Muscle layer of colon (tissue), 2 donors: ENCODE measurements around the gene FCRLB.
"Not testable (repeated sequence)": the region's sequence is repeated elsewhere in the genome, so short reads cannot be mapped to it uniquely, and the experiment has no call there.

ENCODE experiments used
- H3K27ac ChIP-seq: one replicate; pipeline ENCODE4 v1.7.0; 2013; ENCODE audit warnings: low read depth, mild to moderate bottlenecking, low read length, moderate library complexity
- H3K27me3 ChIP-seq, 2 donors: one replicate each; pipeline ENCODE4 v1.7.0; 2013; ENCODE audit warnings: low read length in 2 of 2, mild to moderate bottlenecking in 2 of 2; ENCODE audit not compliant: insufficient read depth in 2 of 2, control insufficient read depth in 1 of 2
- H3K36me3 ChIP-seq: one replicate; pipeline ENCODE4 v1.7.0; 2013; ENCODE audit warnings: mild to moderate bottlenecking, low read length; ENCODE audit not compliant: insufficient read depth
- H3K4me1 ChIP-seq: one replicate; pipeline ENCODE4 v1.7.0; 2013; ENCODE audit warnings: mild to moderate bottlenecking, low read length; ENCODE audit not compliant: insufficient read depth
- H3K4me3 ChIP-seq, 2 donors: one replicate each; pipeline ENCODE4 v1.7.0; 2013; ENCODE audit warnings: low read length in 2 of 2, low read depth in 1 of 2, mild to moderate bottlenecking in 1 of 2, moderate library complexity in 1 of 2
- H3K9ac ChIP-seq: one replicate; pipeline ENCODE4 v1.7.0; 2013; ENCODE audit warnings: low read length
- H3K9me3 ChIP-seq: one replicate; pipeline ENCODE4 v1.7.0; 2013; ENCODE audit warnings: mild to moderate bottlenecking, low read length
- donor health status: abdominal sarcoma.
- donor health status: Adenocarcinoma of cecum.

FCRLB gene

DNA sequence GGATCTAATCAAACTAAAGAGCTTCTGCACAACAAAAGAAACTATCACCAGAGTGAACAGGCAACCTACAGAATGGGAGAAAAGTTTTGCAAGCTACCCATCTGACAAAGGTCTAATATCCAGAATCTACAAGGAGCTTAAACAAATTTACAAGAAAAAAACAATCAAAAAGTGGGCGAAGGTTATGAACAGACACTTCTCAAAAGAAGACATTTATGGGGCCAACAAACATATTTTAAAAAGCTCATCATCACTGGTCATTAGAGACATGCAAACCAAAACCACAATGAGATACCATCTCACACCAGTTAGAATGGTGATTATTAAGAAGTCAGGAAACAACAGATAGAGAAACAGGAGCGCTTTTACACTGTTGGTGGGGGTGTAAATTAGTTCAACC is 23.0 kb upstream of the FCRLB start:
- not testable (repeated sequence) for H3K27ac ChIP-seq, H3K27me3 ChIP-seq, H3K36me3 ChIP-seq, H3K9ac ChIP-seq, H3K4me3 ChIP-seq, H3K9me3 ChIP-seq, H3K4me1 ChIP-seq

DNA sequence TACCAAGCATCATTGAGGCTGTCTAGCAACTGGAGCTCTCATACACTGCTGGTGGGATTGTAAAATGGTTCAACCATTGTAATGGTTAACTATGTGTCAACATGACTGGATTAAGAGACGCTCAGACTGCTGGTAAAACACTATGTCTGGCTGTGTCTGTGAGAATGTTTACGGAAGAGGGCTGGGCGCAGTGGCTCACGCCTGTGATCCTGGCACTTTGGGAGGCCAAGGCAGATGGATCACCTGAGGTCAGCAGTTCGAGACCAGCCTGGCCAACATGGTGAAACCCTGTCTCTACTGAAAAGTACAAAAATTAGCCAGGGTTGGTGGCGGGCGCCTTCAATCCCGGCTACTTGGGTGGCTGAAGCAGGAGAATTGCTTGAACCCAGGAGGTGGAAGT is 19.1 kb upstream of the FCRLB start:
- no peaks in the 10 kb centered on the region for H3K4me1 ChIP-seq

DNA sequence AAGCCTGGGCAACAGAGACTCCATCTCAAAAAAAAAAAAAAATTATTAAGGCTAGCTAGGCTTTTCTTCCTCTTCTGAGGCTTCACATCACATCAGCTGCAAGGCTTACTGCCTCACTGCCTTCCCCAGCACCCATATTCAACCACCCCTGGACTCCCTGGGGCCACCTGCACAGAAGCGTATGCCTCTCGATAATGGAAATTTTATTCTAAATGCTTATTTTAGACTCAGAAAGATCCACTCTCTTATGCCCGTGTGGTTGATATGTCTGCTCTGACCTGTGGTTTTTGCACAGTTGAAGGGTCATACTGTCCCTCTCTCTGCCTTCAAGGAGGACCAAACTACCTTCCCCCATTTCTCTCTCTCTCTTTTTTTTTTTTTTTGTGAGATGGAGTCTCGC is 15.8 kb upstream of the FCRLB start:
- no peak overlapping the region for H3K27ac ChIP-seq
- no peaks in the 10 kb centered on the region for H3K9me3 ChIP-seq
- H3K4me1 ChIP-seq = no peaks in the 10 kb centered on the region
- no peaks in the 10 kb centered on the region for H3K36me3 ChIP-seq
- no peak overlapping the region for H3K4me3 ChIP-seq
- H3K9ac ChIP-seq = no peak overlapping the region
- no peaks in the 10 kb centered on the region for H3K27me3 ChIP-seq

More for the DNA sequence above, 19.1 kb upstream of the FCRLB start:
- Histone ChIP-seq H3K27me3 (no peaks in the 10 kb centered on the region), H3K4me3 (no peak overlapping the region), H3K27ac (no peak overlapping the region), H3K36me3 (no peaks in the 10 kb centered on the region), H3K9me3 (no peaks in the 10 kb centered on the region), H3K9ac (no peak overlapping the region)

DNA sequence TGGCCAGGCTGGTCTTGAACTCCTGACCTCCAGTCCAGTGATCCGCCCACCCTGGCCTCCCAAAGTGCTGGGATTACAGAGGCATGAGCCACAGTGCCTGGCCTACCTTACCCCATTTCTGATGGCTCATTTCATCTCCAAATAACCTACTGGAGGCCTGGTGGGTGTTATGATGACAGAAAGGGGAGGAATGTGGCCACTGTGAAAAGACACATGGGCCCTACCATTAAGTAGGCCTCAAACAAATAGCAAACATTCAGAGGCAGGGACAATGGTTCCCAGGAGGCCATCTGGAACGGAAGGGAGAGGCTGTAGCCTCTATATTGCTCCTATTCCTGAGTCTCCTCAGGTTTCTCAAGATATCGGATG is 15.2 kb upstream of the FCRLB start:
- no peak overlapping the region for H3K4me3 ChIP-seq
- no peak overlapping the region for H3K27ac ChIP-seq
- H3K9ac ChIP-seq = no peak overlapping the region
- H3K4me1 ChIP-seq = no peaks in the 10 kb centered on the region
- H3K27me3 ChIP-seq = no peaks in the 10 kb centered on the region
- H3K36me3 ChIP-seq = no peaks in the 10 kb centered on the region
- H3K9me3 ChIP-seq = no peaks in the 10 kb centered on the region

DNA sequence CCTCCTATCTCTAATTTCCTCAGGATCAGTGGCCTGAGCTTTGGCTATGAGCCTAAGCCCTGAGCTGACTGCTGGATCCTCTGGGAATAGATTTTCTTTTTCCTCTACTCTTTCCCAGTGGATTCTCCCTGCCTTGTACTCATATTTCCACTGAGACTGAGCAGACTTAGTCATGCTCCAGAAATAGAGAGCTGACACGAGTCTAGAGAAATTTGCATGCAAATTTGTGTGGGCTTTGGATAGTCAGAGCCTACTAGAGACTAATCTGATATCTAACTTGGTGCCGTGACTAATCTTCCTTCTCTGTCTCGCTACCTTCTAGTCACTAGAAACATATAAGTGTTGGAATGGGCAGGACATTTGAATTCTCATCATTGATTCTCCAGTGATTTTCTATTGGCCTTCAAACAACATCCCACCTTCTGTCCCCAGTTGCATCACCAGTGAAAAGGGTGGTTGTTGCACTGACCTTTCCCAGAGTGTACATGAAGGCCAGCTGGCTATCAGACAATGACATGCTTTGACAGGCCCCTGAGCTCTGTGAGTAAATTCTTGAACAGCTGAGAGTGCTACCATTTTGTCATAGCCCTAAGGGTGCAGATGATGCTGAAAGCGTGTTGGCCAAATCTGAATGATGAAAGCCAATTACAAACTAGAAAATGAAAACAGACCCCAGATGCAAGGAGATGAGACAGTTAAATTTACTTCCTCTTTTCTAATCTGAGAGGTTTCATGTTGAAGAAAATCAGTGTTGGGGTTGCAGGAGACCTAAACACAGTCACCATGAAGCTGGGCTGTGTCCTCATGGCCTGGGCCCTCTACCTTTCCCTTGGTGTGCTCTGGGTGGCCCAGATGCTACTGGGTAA is 14.6 kb upstream of the FCRLB start, which contains the start of gene FCRLA:
TSS of gene FCRLA (plus strand) at position 748 of the 866 bp plus-strand sequence. CDS start at position 784, 36 bp downstream.
- no peak within 1 kb of the TSS for H3K4me3 ChIP-seq
- H3K36me3 ChIP-seq = no peaks in the 10 kb centered on the region
- H3K9ac ChIP-seq = no peak within 1 kb of the TSS
- peaks cover 0 to 2% of the 10 kb centered on the region in 2 donors for H3K27me3 ChIP-seq
- no peaks in the 10 kb centered on the region for H3K4me1 ChIP-seq
- H3K27ac ChIP-seq = no peak within 1 kb of the TSS
- H3K9me3 ChIP-seq = no peaks in the 10 kb centered on the region

DNA sequence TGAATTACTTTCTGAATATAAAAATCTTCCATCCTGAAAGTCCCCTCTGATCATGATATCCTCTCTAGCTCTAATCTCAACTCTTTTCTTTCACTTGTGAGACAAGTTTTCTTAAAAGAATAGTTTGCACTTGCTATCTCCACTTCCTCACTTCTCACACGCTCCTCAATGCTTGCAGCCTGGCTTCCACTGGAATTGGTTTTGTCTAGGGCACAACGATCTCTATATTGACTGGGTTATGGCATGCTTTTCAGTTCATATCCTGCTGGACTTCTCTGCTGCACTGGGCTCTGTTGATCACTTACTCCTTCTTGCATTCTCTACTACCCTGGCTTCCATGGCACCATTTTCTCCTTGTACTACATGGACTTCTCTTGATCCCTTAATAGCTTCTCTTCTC is 13.8 kb upstream of the FCRLB start:
- Histone ChIP-seq H3K9me3 (no peaks in the 10 kb centered on the region), H3K9ac (no peak overlapping the region), H3K36me3 (no peaks in the 10 kb centered on the region), H3K27ac (no peak overlapping the region), H3K27me3 (peaks cover 0 to 6% of the 10 kb centered on the region in 2 donors), H3K4me1 (no peaks in the 10 kb centered on the region), H3K4me3 (no peak overlapping the region)

DNA sequence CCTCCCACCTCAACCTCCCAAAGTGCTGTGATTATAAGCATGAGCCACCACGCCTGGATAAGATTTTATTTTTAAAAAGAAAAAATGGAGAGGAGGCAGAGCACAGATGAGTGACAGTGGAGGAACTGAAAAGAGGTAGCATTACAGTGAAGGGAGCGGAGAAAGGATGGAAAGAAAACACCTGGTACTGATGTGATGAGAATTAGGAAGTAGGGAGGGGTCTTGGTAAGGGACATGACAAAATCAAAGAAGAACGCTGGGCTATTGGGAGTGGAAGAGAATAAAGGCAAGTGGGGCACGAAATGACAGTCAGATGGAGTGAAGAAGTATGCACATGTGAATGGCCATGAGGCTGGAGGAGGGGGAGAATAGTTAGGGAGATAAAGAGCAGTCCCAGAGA is 12.0 kb upstream of the FCRLB start:
- Histone ChIP-seq H3K27ac (no peak overlapping the region), H3K9me3 (no peaks in the 10 kb centered on the region), H3K4me1 (no peaks in the 10 kb centered on the region), H3K27me3 (peaks cover 0 to 6% of the 10 kb centered on the region in 2 donors), H3K36me3 (no peaks in the 10 kb centered on the region), H3K4me3 (no peak overlapping the region), H3K9ac (no peak overlapping the region)

DNA sequence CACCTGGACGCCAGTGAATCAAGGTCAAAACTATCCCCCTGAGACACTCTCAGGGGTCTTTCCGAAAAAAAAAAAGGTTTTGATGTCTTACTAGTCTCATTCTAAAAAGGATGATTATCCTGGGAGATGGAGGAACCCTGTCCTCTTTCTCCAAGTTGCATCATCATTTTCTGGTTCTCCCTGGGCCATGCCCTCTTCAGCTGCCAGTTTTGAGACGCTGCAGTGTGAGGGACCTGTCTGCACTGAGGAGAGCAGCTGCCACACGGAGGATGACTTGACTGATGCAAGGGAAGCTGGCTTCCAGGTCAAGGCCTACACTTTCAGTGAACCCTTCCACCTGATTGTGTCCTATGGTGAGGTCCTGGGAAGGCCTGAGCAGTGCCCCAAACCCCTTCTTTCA is 10.8 kb upstream of the FCRLB start:
- Histone ChIP-seq H3K4me3 (no peak overlapping the region), H3K27ac (no peak overlapping the region), H3K9ac (no peak overlapping the region), H3K36me3 (no peaks in the 10 kb centered on the region), H3K27me3 (peaks cover 0 to 6% of the 10 kb centered on the region in 2 donors), H3K9me3 (no peaks in the 10 kb centered on the region), H3K4me1 (no peaks in the 10 kb centered on the region)

DNA sequence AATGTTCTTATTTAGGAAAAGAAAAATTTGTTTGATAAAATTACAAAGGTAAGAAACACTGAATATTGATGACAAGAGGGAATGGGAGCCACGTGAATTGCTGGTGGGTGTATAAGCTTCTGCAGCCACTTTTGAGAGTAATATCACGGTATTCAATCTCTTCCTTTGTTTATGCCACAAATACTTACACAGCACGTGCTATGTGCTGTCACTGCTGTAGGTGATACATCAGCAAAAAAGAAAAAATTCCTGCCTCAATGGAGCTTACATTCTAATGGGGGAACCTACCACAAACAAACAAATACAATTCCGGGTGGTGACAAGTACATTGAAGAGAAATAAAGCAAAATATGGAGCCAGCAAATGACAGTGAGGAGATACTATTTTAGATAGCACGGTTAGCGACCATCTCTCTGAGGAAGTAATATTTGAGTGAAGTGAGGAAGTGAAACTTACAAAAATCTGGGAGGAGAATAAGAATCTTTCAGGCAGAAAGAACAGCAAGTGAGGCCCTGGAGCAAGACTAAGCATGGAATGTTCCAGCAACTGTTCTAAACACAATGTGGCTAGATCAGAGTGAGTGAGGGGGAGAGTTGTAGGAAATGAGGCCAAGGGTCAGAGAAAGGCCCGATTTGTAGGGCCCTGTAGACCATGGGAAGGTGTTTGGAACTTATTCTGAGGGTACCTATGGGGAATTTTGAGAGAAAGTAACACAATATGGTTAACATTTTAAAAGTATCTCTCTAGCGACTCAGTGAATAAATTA is 2.6 kb upstream of the FCRLB start:
- Histone ChIP-seq H3K27me3 (no peaks in the 10 kb centered on the region), H3K9ac (no peak overlapping the region), H3K4me3 (no peak overlapping the region), H3K36me3 (no peaks in the 10 kb centered on the region), H3K9me3 (no peaks in the 10 kb centered on the region), H3K4me1 (no peaks in the 10 kb centered on the region), H3K27ac (no peak overlapping the region)

DNA sequence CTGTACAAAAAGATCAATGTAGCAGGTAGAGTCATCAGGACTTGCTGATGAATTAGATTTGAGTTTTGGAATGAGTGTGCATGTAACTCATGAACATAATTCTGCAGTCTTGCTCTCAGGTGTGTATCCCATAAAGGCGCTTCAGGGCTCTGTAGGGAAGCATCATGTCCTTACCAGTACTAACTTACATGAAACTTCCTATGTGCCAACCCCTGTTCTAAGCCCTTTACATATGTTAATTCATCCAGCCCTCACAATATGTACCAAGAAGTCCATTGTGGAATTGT is 2.1 kb upstream of the FCRLB start:
- no peaks in the 10 kb centered on the region for H3K36me3 ChIP-seq
- H3K4me3 ChIP-seq = no peak overlapping the region
- H3K27me3 ChIP-seq = no peaks in the 10 kb centered on the region
- H3K27ac ChIP-seq = no peak overlapping the region
- H3K9me3 ChIP-seq = no peaks in the 10 kb centered on the region
- H3K9ac ChIP-seq = no peak overlapping the region
- H3K4me1 ChIP-seq = no peaks in the 10 kb centered on the region

DNA sequence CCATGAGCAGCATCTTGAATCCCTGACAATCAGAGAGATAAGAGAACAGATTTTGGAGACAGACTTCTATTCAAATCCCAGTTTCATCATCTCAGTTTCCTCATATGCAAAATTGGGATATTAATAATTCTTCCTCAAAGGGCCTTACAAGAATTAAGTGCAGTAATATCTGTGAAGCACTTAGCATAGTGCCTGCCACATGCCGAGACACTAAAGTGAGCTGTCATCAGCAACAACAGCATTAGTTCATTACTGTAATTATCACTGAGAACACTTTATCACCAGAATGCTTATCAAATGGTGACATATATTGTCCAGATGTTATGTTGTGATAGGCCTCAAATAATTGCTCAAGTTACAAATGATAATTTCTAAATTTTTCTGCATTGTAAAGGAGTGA is 922 bp upstream of the FCRLB start:
- H3K4me3 ChIP-seq = no peak overlapping the region
- H3K9me3 ChIP-seq = no peaks in the 10 kb centered on the region
- peaks cover under 1% of the 10 kb centered on the region for H3K4me1 ChIP-seq
- no peaks in the 10 kb centered on the region for H3K36me3 ChIP-seq
- H3K27me3 ChIP-seq = no peaks in the 10 kb centered on the region
- no peak overlapping the region for H3K27ac ChIP-seq
- H3K9ac ChIP-seq = no peak overlapping the region
